HG02852 (cell line): ENCODE measurements around the gene TANC1.

Experiments
- ATAC-seq: cut with Tn5 transposase; IDR thresholded peaks from one replicate; pipeline ENCODE4 v1.9.1; 2021; ENCODE audit warnings: mild to moderate bottlenecking, moderate library complexity; ENCODE audit not compliant: unreplicated experiment

Gene TANC1

GRCh38 chr2:158968396-158969161 lies at the start of gene TANC1:
Gene TANC1, plus strand, starts transcription at chr2:158968640. Its CDS starts 97,271 bp downstream, at chr2:159065911.
- peak; percentile 92 for ATAC-seq

GRCh38 chr2:158921599-158922408 lies 46.6 kb upstream of the TANC1 start:
- ATAC-seq: no peak

- ATAC-seq: no peak
These were observed 45.8 kb upstream of the TANC1 start for GRCh38 chr2:158922601-158923000.

GRCh38 chr2:158923180-158923594 lies 45.3 kb upstream of the TANC1 start:
- ATAC-seq: no peak

GRCh38 chr2:158923641-158924040 lies 44.8 kb upstream of the TANC1 start:
- no peak for ATAC-seq

- no peak for ATAC-seq
These were observed 41.9 kb upstream of the TANC1 start for GRCh38 chr2:158926478-158926948.

GRCh38 chr2:158928515-158928914 lies 39.9 kb upstream of the TANC1 start:
- ATAC-seq: no peak

- no peak for ATAC-seq
These were observed 39.5 kb upstream of the TANC1 start for GRCh38 chr2:158928965-158929364.

GRCh38 chr2:158931572-158931971 lies 36.9 kb upstream of the TANC1 start:
- ATAC-seq: no peak

GRCh38 chr2:158932131-158932645 lies 36.3 kb upstream of the TANC1 start:
- ATAC-seq: no peak

GRCh38 chr2:158934170-158934569 lies 34.3 kb upstream of the TANC1 start:
- ATAC-seq: no peak

GRCh38 chr2:158935617-158936016 lies 32.8 kb upstream of the TANC1 start:
- ATAC-seq: no peak

- no peak for ATAC-seq
These were observed 31.5 kb upstream of the TANC1 start for GRCh38 chr2:158936978-158937377.

- ATAC-seq: no peak
These were observed 28.1 kb upstream of the TANC1 start for GRCh38 chr2:158940356-158940755.

GRCh38 chr2:158943973-158944372 lies 24.5 kb upstream of the TANC1 start:
- ATAC-seq: no peak

- no peak for ATAC-seq
These were observed 19.3 kb upstream of the TANC1 start for GRCh38 chr2:158948964-158949699.

GRCh38 chr2:158953454-158953853 lies 15.0 kb upstream of the TANC1 start:
- ATAC-seq: no peak

GRCh38 chr2:158953926-158954763 lies 14.3 kb upstream of the TANC1 start:
- no peak for ATAC-seq

- ATAC-seq: no peak
These were observed 12.5 kb upstream of the TANC1 start for GRCh38 chr2:158955842-158956365.

- ATAC-seq: no peak
These were observed 10.1 kb upstream of the TANC1 start for GRCh38 chr2:158958365-158958764.
